Pancreas (tissue), 10 donors: ENCODE data around the gene OR7C2. TPM values are rescaled to one million over a fixed set of nuclear protein-coding genes. Genes with fewer than 3 reads are reported as not detected.
"Not testable (repeated sequence)": the region's sequence is repeated elsewhere in the genome, so short reads cannot be mapped to it uniquely, and the experiment has no call there.

Experiments
- ATAC-seq, 4 donors: fragments of 200-7000 bp; cut with Tn5 transposase; one replicate each; pipeline versions ENCODE4 v1.8.0 to v1.9.1; 2020; ENCODE audit warnings: mild to moderate bottlenecking in 4 of 4, moderate library complexity in 4 of 4
- DNase-seq, 6 donors: peaks; one replicate each; pipeline ENCODE4 v3.0.0-alpha.2; 2020
- FAIRE-seq: peaks from 2 replicates; lab custom pipeline; 2012; peaks lifted over from hg19 to GRCh38; lab: Jason Lieb, UNC
- H3K27ac ChIP-seq, 4 donors: fragments of 200-600 bp; sonication (generic); 1 replicate in 3 of 4; 2 replicates in 1 of 4; pipeline versions ENCODE4 v1.5.0 to v1.8.0; 2020
- H3K27me3 ChIP-seq, 4 donors: fragments of 200-600 bp; one replicate each; pipeline ENCODE4 v1.8.0; 2021
- H3K36me3 ChIP-seq, 3 donors: fragments of 200-600 bp; sonication (generic) in 1 of 3; one replicate each; pipeline versions ENCODE4 v1.5.0 to v1.8.0; 2020 to 2021
- H3K4me1 ChIP-seq, 3 donors: fragments of 200-600 bp; one replicate each; pipeline ENCODE4 v1.8.0; 2021
- H3K4me3 ChIP-seq, 4 donors: fragments of 200-600 bp; sonication (generic) in 2 of 4; one replicate each; pipeline versions ENCODE4 v1.5.0 to v1.8.0; 2020 to 2021
- H3K9me3 ChIP-seq, 4 donors: fragments of 200-600 bp; one replicate each; pipeline ENCODE4 v1.8.0; 2021
- WGBS, 2 donors: extraction: QIAGEN DNeasy Blood & Tissue Kit; methylation state at CpG; one replicate each; pipeline ENCODE4 v1.1.7; 2013; 5-methylcytosine and 5-hydroxymethylcytosine counted together
- intact Hi-C, 3 donors: fragments of 100-400 bp; cut with DNase I; formaldehyde crosslinking; loops; one replicate each; pipeline versions ENCODE4 v1.11.1 to v1.14.2; 2022
- polyA plus RNA-seq, 2 donors: library from polyadenylated mRNA; stranded (reverse); fragments of 200-250 nt; gene quantifications; one replicate each; pipeline ENCODE4 v1.2.3, GENCODE V29; 2013
- total RNA-seq, 6 donors: library from RNA; stranded (reverse); fragmentation: NEBNext Ultra II Directional in 4 of 6; extraction: Animal tissue kit (Norgen Biotek cat#: 25700) in 4 of 6; gene quantifications; one replicate each; pipeline versions ENCODE4 v1.2.1 to v1.2.4, GENCODE V29; 2021 to 2023
- TF ChIP-seq, protein P1 (sequence below), 4 donors: fragments of 200-600 bp; sonication (generic) in 3 of 4; IDR thresholded peaks; one replicate each; pipeline versions ENCODE4 v1.5.0 to v1.8.0; 2021; ENCODE audit warnings: antibody characterized with exemption in 4 of 4
- donor health status: healthy with polysubstance abuse.
- donor health status: DM: no; HTN: no; CAD: no; lungs with moderate emphysema.
- donor health status: DM: no; HTN: no; CAD: no.
- donor health status: control.
- donor health status: control.
- donor health status: Bipolar disorder and iron deficiency.
- donor health status: DM: yes; HTN: yes; CAD: no.
- donor health status: DM: no; HTN: no; CAD: no.
- donor health status: DM: no; HTN: no; CAD: no.
- donor health status: DM: yes; HTN: yes; CAD: no.

OR7C2 gene
- total and polyA plus RNA-seq, 8 donors, result not detected

DNA sequence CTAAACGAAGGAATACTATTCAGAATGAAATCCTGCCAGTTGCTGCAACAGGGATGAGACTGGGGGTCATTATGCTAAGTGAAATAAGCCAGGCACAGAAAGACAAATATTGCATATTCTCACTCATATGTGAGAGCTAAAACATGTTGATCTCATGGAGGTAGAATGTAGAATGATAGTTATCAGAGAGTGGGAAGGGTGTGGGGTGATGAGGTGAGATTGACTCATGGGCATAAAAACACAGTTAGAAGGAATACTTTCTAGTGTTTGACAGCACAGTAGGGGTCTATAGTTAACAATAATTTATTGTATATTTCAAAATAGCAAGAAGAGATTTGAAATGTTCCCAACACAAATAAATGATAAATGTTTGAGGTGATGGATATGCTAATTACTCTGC lies 7.8 kb upstream of the OR7C2 start:
- ATAC-seq (no peak), DNase-seq (no peak), FAIRE-seq (no peak)
- no peaks in the 10 kb centered on the region for H3K9me3 ChIP-seq
- no peak overlapping the region for H3K4me3 ChIP-seq
- no peaks in the 10 kb centered on the region for H3K36me3 ChIP-seq
- peaks cover 0 to 3% (median 0%) of the 10 kb centered on the region in 4 donors for H3K27me3 ChIP-seq
- no peak overlapping the region for H3K27ac ChIP-seq
- intact Hi-C loops, result no loop called here
- TF ChIP-seq, protein P1, sequence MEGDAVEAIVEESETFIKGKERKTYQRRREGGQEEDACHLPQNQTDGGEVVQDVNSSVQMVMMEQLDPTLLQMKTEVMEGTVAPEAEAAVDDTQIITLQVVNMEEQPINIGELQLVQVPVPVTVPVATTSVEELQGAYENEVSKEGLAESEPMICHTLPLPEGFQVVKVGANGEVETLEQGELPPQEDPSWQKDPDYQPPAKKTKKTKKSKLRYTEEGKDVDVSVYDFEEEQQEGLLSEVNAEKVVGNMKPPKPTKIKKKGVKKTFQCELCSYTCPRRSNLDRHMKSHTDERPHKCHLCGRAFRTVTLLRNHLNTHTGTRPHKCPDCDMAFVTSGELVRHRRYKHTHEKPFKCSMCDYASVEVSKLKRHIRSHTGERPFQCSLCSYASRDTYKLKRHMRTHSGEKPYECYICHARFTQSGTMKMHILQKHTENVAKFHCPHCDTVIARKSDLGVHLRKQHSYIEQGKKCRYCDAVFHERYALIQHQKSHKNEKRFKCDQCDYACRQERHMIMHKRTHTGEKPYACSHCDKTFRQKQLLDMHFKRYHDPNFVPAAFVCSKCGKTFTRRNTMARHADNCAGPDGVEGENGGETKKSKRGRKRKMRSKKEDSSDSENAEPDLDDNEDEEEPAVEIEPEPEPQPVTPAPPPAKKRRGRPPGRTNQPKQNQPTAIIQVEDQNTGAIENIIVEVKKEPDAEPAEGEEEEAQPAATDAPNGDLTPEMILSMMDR (IDR thresholded peaks at IDR 0.05), result no peak
- H3K4me1 ChIP-seq, result no peaks in the 10 kb centered on the region
- WGBS, 2 donors, result 43 to 55% methylated on average over 1 of the region's 1 CpG

DNA sequence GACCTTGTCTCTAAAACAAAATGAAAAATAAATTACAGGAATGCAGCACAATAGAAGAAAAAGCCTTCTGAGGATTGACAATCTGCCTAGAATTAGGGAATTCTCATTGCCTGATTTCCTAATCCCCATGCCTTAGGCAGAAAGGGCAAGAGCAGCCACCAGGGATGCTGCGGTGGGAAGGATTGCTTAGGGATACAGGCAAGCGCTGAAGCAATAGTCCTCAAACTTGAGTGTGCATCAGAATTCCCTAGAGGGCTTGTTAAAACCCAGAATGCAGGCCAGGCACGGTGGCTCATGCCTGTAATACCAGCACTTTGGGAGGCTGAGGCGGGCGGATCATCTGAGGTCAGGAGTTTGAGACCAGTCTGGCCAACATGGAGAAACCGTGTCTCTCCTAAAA lies 1.0 kb upstream of the OR7C2 start:
- Histone ChIP-seq H3K27me3 (peaks cover 0 to 5% (median 0%) of the 10 kb centered on the region in 4 donors), H3K36me3 (no peaks in the 10 kb centered on the region), H3K4me3 (no peak overlapping the region), H3K27ac (no peak overlapping the region), H3K4me1 (no peaks in the 10 kb centered on the region), H3K9me3 (no peaks in the 10 kb centered on the region)
- intact Hi-C loops, result no loop called here
- DNase-seq, result no peak
- TF ChIP-seq, protein P1 (IDR thresholded peaks at IDR 0.05), result no peak
- WGBS, 2 donors, result 73 to 77% methylated on average over 6 of the region's 6 CpGs
- ATAC-seq, result no peak
- no peak for FAIRE-seq

DNA sequence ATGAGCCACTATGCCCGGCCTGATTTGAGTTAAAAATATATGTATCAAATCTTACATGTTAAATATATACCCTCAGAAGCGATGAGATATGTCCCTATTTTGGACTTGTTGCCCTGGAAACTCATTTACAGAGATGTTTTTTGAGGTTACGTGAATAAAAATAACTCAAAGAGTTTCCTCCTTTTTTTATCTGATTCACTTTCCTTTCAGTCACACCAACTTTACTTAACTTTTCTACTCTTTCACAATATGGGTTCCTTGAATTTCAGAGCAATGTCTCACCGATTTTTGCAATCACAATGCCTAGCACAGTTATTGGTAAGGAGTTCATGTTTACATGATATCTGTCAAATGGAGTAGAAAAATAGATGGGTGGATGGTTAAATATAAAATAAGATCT lies 2.3 kb downstream of the OR7C2 start:
- no peak overlapping the region for H3K27ac ChIP-seq
- peaks cover 0 to 1% (median 0%) of the 10 kb centered on the region in 4 donors for H3K27me3 ChIP-seq
- WGBS, 2 donors, result 54 to 78% methylated on average over 4 of the region's 4 CpGs
- no peaks in the 10 kb centered on the region for H3K9me3 ChIP-seq
- H3K4me3 ChIP-seq, result no peak overlapping the region
- ATAC-seq, result no peak
- no peaks in the 10 kb centered on the region for H3K36me3 ChIP-seq
- TF ChIP-seq, protein P1 (IDR thresholded peaks at IDR 0.05), result no peak
- intact Hi-C loops, result no loop called here
- no peak for FAIRE-seq
- DNase-seq, result no peak
- no peaks in the 10 kb centered on the region for H3K4me1 ChIP-seq

DNA sequence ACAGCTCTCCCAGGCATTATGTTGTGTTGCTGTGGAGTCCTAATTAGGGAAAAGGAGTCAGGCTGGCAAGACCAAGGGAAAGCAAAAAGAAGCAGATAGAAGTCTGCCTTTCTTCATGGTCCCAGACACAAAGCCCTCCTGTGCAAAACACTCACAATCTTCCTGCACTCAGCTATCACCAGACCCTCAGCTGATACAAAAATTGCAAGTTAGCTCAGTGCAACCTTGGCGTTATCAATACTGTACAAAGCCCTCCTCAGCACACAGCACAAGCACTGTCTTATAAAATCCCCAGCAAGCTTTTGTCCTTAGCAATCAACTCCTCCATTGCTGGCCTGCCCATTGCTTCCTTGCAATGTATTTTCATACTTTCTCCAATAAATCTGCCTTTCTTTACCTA lies 3.2 kb downstream of the OR7C2 start:
- Histone ChIP-seq H3K36me3 (no peaks in the 10 kb centered on the region), H3K4me1 (no peaks in the 10 kb centered on the region), H3K27me3 (no peaks in the 10 kb centered on the region), H3K9me3 (no peaks in the 10 kb centered on the region), H3K27ac (no peak overlapping the region), H3K4me3 (no peak overlapping the region)
- 50 to 76% methylated on average over 1 of the region's 1 CpG for WGBS, 2 donors
- TF ChIP-seq, protein P1 (IDR thresholded peaks at IDR 0.05), result no peak
- DNase-seq (no peak), ATAC-seq (no peak), FAIRE-seq (no peak)
- intact Hi-C loops, result no loop called here

DNA sequence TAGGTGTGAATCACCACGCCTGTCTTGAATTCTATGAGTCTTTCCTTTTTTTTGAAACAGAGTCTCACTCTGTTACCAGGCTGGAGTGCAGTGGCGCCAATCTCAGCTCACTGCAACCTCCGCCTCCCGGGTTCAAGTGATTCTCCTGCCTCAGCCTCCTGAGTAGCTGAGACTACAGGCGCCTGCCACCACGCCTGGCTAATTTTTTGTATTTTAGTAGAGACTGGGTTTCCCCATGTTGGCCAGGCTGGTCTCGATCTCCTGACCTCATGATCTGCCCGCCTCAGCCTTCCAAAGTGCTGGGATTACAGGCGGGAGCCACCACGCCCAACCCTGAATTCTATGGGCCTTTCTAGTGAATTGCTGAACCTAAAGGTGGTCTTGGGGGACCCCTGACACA lies 8.1 kb downstream of the OR7C2 start:
- H3K27ac ChIP-seq, FAIRE-seq, H3K27me3 ChIP-seq, ATAC-seq, H3K4me1 ChIP-seq, H3K36me3 ChIP-seq, H3K9me3 ChIP-seq, intact Hi-C loops, DNase-seq, H3K4me3 ChIP-seq: not testable (repeated sequence)
- WGBS, 2 donors, result 82 to 95% methylated on average over 10 of the region's 10 CpGs
